CMK (cell line): ENCODE measurements around the gene ARHGEF6.
"Not testable (repeated sequence)": the region's sequence is repeated elsewhere in the genome, so short reads cannot be mapped to it uniquely, and the experiment has no call there.

Source experiments
- DNase-seq: peaks from one replicate; pipeline ENCODE4 v3.0.0-alpha.2; 2010; ENCODE audit warnings: low read depth

The ARHGEF6 gene

GRCh38 chrX:136780763-136781162 is at the start of gene ARHGEF6:
Gene ARHGEF6, minus strand, starts transcription at chrX:136780932. Its CDS starts 50 bp downstream, at chrX:136780882.
- no peak for DNase-seq

- DNase-seq: no peak
These were observed 48.7 kb upstream of the ARHGEF6 start for GRCh38 chrX:136829413-136829812.

- DNase-seq: no peak
These were observed 48.1 kb upstream of the ARHGEF6 start for GRCh38 chrX:136828830-136829229.

- DNase-seq: no peak
These were observed 46.3 kb upstream of the ARHGEF6 start for GRCh38 chrX:136827026-136827425.

- no peak for DNase-seq
These were observed 45.0 kb upstream of the ARHGEF6 start for GRCh38 chrX:136825771-136826170.

GRCh38 chrX:136823175-136823574 is 42.4 kb upstream of the ARHGEF6 start:
- DNase-seq: no peak

- no peak for DNase-seq
These were observed 41.8 kb upstream of the ARHGEF6 start for GRCh38 chrX:136822337-136823095.

GRCh38 chrX:136819756-136820155 is 39.0 kb upstream of the ARHGEF6 start:
- not testable (repeated sequence) for DNase-seq

GRCh38 chrX:136819031-136819703 is 38.4 kb upstream of the ARHGEF6 start:
- peak; percentile 57 for DNase-seq

- no peak for DNase-seq
These were observed 36.2 kb upstream of the ARHGEF6 start for GRCh38 chrX:136816975-136817374.

GRCh38 chrX:136814847-136815750 is 34.4 kb upstream of the ARHGEF6 start:
- DNase-seq: no peak

GRCh38 chrX:136812286-136812685 is 31.6 kb upstream of the ARHGEF6 start:
- no peak for DNase-seq

GRCh38 chrX:136810493-136810892 is 29.8 kb upstream of the ARHGEF6 start:
- no peak for DNase-seq

- no peak for DNase-seq
These were observed 26.2 kb upstream of the ARHGEF6 start for GRCh38 chrX:136806891-136807410.

- DNase-seq: no peak
These were observed 21.8 kb upstream of the ARHGEF6 start for GRCh38 chrX:136802515-136802914.

- DNase-seq: no peak
These were observed 17.1 kb upstream of the ARHGEF6 start for GRCh38 chrX:136797787-136798186.

GRCh38 chrX:136795132-136795531 is 14.4 kb upstream of the ARHGEF6 start:
- not testable (repeated sequence) for DNase-seq

GRCh38 chrX:136794660-136795059 is 13.9 kb upstream of the ARHGEF6 start:
- not testable (repeated sequence) for DNase-seq

- DNase-seq: no peak
These were observed 13.3 kb upstream of the ARHGEF6 start for GRCh38 chrX:136794080-136794479.

- no peak for DNase-seq
These were observed 9.1 kb upstream of the ARHGEF6 start for GRCh38 chrX:136789856-136790255.

GRCh38 chrX:136784231-136784630 is 3.5 kb upstream of the ARHGEF6 start:
- no peak for DNase-seq

GRCh38 chrX:136783159-136783558 is 2.4 kb upstream of the ARHGEF6 start:
- no peak for DNase-seq
